SK-N-SH (cell line): Measurements from ENCODE around the gene ABAT. TPM values are rescaled to one million over a fixed set of nuclear protein-coding genes. Genes with fewer than 3 reads are reported as not detected.

Experiments used
- CTCF ChIA-PET: fragments of 300-600, 350-600 bp; formaldehyde crosslinking; extraction: SDS; loops from one replicate; lab custom pipeline; 2021; lab: Yijun Ruan, JAX
- POLR2A ChIA-PET: fragments of 350-600 bp; sonication (Branson Sonifier 250); formaldehyde crosslinking; extraction: SDS; loops from one replicate; lab custom pipeline; 2020; ENCODE audit warnings: antibody characterized with exemption, inconsistent platforms; lab: Yijun Ruan, JAX
- DNase-seq: peaks from one replicate; pipeline ENCODE4 v3.0.0; 2012
- H2AFZ ChIP-seq: fragments of 200-600 bp; sonication (generic); 2 replicates; pipeline ENCODE4 v1.8.1; 2016; ENCODE audit warnings: antibody characterized with exemption, mild to moderate bottlenecking, low read depth
- H3F3A ChIP-seq: fragments of 200-600 bp; sonication (generic); replicated peaks from 2 replicates; pipeline ENCODE3; 2016; ENCODE audit warnings: antibody characterized with exemption, mild to moderate bottlenecking; ENCODE audit not compliant: insufficient read depth
- H3K27ac ChIP-seq, 2 experiments: fragments of 200-500 bp in 1 of 2; fragments of 200-600 bp in 1 of 2; sonication (Bioruptor generic) in 1 of 2; sonication (generic), shearing (Covaris generic) in 1 of 2; 2 replicates each; pipeline versions ENCODE4 v1.5.1 to v1.6.1; 2014 to 2016; ENCODE audit warnings: low read depth in 2 of 2, inconsistent platforms in 1 of 2, low read length in 1 of 2, mild to moderate bottlenecking in 1 of 2, mixed read lengths in 1 of 2
- H3K27me3 ChIP-seq: fragments of 200-600 bp; sonication (generic), shearing (Covaris generic); 2 replicates; pipeline ENCODE4 v1.6.1; 2016; ENCODE audit warnings: mixed run types; ENCODE audit not compliant: insufficient read depth
- H3K36me3 ChIP-seq, 2 experiments: fragments of 200-500 bp in 1 of 2; fragments of 200-600 bp in 1 of 2; sonication (Bioruptor generic) in 1 of 2; sonication (generic) in 1 of 2; replicated peaks in 1 of 2; 2 replicates each; pipeline versions ENCODE3 to v1.5.1; 2014 to 2016; ENCODE audit warnings: low read length in 1 of 2, mild to moderate bottlenecking in 1 of 2; ENCODE audit not compliant: insufficient read depth in 2 of 2, control insufficient read depth in 1 of 2
- H3K4me1 ChIP-seq, 2 experiments: fragments of 200-500 bp in 1 of 2; fragments of 200-600 bp in 1 of 2; sonication (Bioruptor generic) in 1 of 2; sonication (generic), shearing (Covaris generic) in 1 of 2; 2 replicates each; pipeline versions ENCODE4 v1.5.1 to v1.6.1; 2014 to 2016; ENCODE audit warnings: low read depth in 1 of 2, low read length in 1 of 2, mixed run types in 1 of 2; ENCODE audit not compliant: insufficient read depth in 2 of 2, control insufficient read depth in 1 of 2
- H3K4me2 ChIP-seq: fragments of 200-600 bp; sonication (generic), shearing (Covaris generic); 2 replicates; pipeline ENCODE4 v1.6.1; 2017; ENCODE audit warnings: mixed run types
- H3K4me3 ChIP-seq, 2 experiments: fragments of 200-500 bp in 1 of 2; fragments of 200-600 bp in 1 of 2; sonication (Bioruptor generic) in 1 of 2; sonication (generic), shearing (Covaris generic) in 1 of 2; 2 replicates each; pipeline versions ENCODE4 v1.5.1 to v1.8.1; 2014 to 2016; ENCODE audit warnings: low read depth in 2 of 2, inconsistent platforms in 1 of 2, low read length in 1 of 2, mild to moderate bottlenecking in 1 of 2, mixed read lengths in 1 of 2, moderate library complexity in 1 of 2
- H3K79me2 ChIP-seq: fragments of 200-600 bp; sonication (generic); 2 replicates; pipeline ENCODE4 v1.8.1; 2017; ENCODE audit warnings: mild to moderate bottlenecking; ENCODE audit not compliant: insufficient read depth
- H3K9ac ChIP-seq: fragments of 200-600 bp; sonication (generic); 2 replicates; pipeline ENCODE4 v1.6.1; 2017; ENCODE audit warnings: mixed run types
- H3K9me2 ChIP-seq: fragments of 200-600 bp; sonication (generic); 2 replicates; pipeline ENCODE4 v1.6.1; 2017; ENCODE audit warnings: mixed run types
- H3K9me3 ChIP-seq: fragments of 200-600 bp; sonication (generic); 2 replicates; pipeline ENCODE4 v1.6.1; 2017; ENCODE audit warnings: mixed run types, mild to moderate bottlenecking, moderate library complexity
- H4K20me1 ChIP-seq: fragments of 200-600 bp; sonication (generic); 2 replicates; pipeline ENCODE4 v1.6.1; 2017; ENCODE audit warnings: mild to moderate bottlenecking, mixed run types; ENCODE audit not compliant: insufficient read depth
- CHD2 ChIP-seq: fragments of 150-350 bp; IDR thresholded peaks from 2 replicates; pipeline ENCODE4 v1.6.1; 2018; ENCODE audit warnings: low read length; ENCODE audit not compliant: partially characterized antibody
- ELF1 ChIP-seq: IDR thresholded peaks from 2 replicates; pipeline ENCODE4 v1.4.0; 2012
- EP300 ChIP-seq, 2 experiments: IDR thresholded peaks; 2 replicates each; pipeline versions ENCODE4 v1.4.0 to v1.6.1; 2012; ENCODE audit warnings: borderline replicate concordance in 1 of 2, low read depth in 1 of 2, low read length in 1 of 2
- FOSL2 ChIP-seq: IDR thresholded peaks from 2 replicates; pipeline ENCODE4 v1.4.0; 2012; ENCODE audit warnings: low read depth, mild to moderate bottlenecking, moderate library complexity, borderline replicate concordance
- FOXJ3 ChIP-seq: sonication (generic); formaldehyde crosslinking; IDR thresholded peaks from 2 replicates; pipeline ENCODE4 v1.5.1; 2020; ENCODE audit warnings: mild to moderate bottlenecking, missing genetic modification reagents
- FOXM1 ChIP-seq: IDR thresholded peaks from 2 replicates; pipeline ENCODE4 v1.4.0; 2012; ENCODE audit warnings: low read depth, mild to moderate bottlenecking
- JUND ChIP-seq: IDR thresholded peaks from 2 replicates; pipeline ENCODE4 v1.4.0; 2012
- NRF1 ChIP-seq: IDR thresholded peaks from 2 replicates; pipeline ENCODE4 v1.6.1; 2012; ENCODE audit warnings: low read depth, mild to moderate bottlenecking, low read length
- POLR2AphosphoS5 ChIP-seq: IDR thresholded peaks from 2 replicates; pipeline ENCODE4 v1.6.1; 2012; ENCODE audit warnings: low read depth, low read length
- RAD21 ChIP-seq: IDR thresholded peaks from 2 replicates; pipeline ENCODE4 v1.6.1; 2012; ENCODE audit warnings: mild to moderate bottlenecking, low read length
- RCOR1 ChIP-seq: fragments of 150-350 bp; IDR thresholded peaks from 2 replicates; pipeline ENCODE4 v1.6.1; 2017; ENCODE audit warnings: antibody characterized with exemption, low read length
- RXRA ChIP-seq: IDR thresholded peaks from 2 replicates; pipeline ENCODE4 v1.4.0; 2012; ENCODE audit warnings: low read depth, mild to moderate bottlenecking, borderline replicate concordance
- SMC3 ChIP-seq: IDR thresholded peaks from 2 replicates; pipeline ENCODE4 v1.6.1; 2012; ENCODE audit warnings: low read depth, low read length, improper control_type of control experiment
- TCF12 ChIP-seq: IDR thresholded peaks from 2 replicates; pipeline ENCODE4 v1.4.0; 2012
- TEAD4 ChIP-seq: IDR thresholded peaks from 2 replicates; pipeline ENCODE4 v1.4.0; 2012; ENCODE audit warnings: mild to moderate bottlenecking, borderline replicate concordance; ENCODE audit not compliant: insufficient read depth
- YY1 ChIP-seq: IDR thresholded peaks from 2 replicates; pipeline ENCODE4 v1.4.0; 2012; ENCODE audit warnings: low read depth, mild to moderate bottlenecking
- whole genome bisulfite sequencing: methylation state at CpG from one replicate; pipeline ENCODE4 v1.1.6; 2017; ENCODE audit warnings: low lambda C conversion rate; 5-methylcytosine and 5-hydroxymethylcytosine counted together
- polyA plus RNA-seq, 3 experiments: library from polyadenylated mRNA; depleted of rRNA; stranded (reverse); fragments of >200 nt; gene quantifications; 2 replicates each; pipeline ENCODE4 v1.2.3, GENCODE V29; 2012
- TF ChIP-seq, protein P1 (sequence below): IDR thresholded peaks from 2 replicates; pipeline ENCODE4 v1.4.0; 2012; ENCODE audit warnings: low read depth
- TF ChIP-seq, protein P2 (sequence below): fragments of 150-350 bp; IDR thresholded peaks from 2 replicates; pipeline ENCODE4 v1.6.1; 2016; ENCODE audit warnings: mild to moderate bottlenecking, low read depth, low read length
- TF ChIP-seq, protein P3 (sequence below): fragments of 150-350 bp; IDR thresholded peaks from 2 replicates; pipeline ENCODE4 v1.6.1; 2017; ENCODE audit warnings: antibody characterized with exemption, low read length, low read depth, borderline replicate concordance

ABAT gene
- polyA plus RNA-seq, 1 of the 3 experiments (the other 2 are of a cell fraction) = 4.7 TPM

- H3K9me2 ChIP-seq = no peaks in the 10 kb centered on the region
- no peak for DNase-seq
- ChIA-PET CTCF (interaction anchor here (0.8 to 15.9 kb wide), 7 partner anchors 9 to 219 kb away, joined by 3 to 175 read pairs (median 4); partner anchors contain the start of genes ABAT and LITAFD), POLR2A (interaction anchor here (0.6 to 1.8 kb wide), 3 partner anchors 10 to 217 kb away, joined by 3 to 7 read pairs (median 3); no protein-coding TSS in a partner anchor)
- no peaks in the 10 kb centered on the region; a peak in 1 of 4 replicates for H3K4me1 ChIP-seq
- no peak overlapping the region for H3K9ac ChIP-seq
- no peak overlapping the region for H3K4me3 ChIP-seq
- no peak overlapping the region for H3K27ac ChIP-seq
- no peak overlapping the region for H3K4me2 ChIP-seq
- TF ChIP-seq, protein P1, sequence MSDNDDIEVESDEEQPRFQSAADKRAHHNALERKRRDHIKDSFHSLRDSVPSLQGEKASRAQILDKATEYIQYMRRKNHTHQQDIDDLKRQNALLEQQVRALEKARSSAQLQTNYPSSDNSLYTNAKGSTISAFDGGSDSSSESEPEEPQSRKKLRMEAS = no peak
- TF ChIP-seq RCOR1 (no peak), FOSL2 (no peak), TCF12 (no peak), FOXJ3 (CRISPR knock-in tag) (no peak), ELF1 (no peak), POLR2AphosphoS5 (no peak), CHD2 (no peak), FOXM1 (no peak), NRF1 (no peak), RAD21 (no peak), YY1 (no peak), RXRA (no peak)
- TF ChIP-seq, protein P2, sequence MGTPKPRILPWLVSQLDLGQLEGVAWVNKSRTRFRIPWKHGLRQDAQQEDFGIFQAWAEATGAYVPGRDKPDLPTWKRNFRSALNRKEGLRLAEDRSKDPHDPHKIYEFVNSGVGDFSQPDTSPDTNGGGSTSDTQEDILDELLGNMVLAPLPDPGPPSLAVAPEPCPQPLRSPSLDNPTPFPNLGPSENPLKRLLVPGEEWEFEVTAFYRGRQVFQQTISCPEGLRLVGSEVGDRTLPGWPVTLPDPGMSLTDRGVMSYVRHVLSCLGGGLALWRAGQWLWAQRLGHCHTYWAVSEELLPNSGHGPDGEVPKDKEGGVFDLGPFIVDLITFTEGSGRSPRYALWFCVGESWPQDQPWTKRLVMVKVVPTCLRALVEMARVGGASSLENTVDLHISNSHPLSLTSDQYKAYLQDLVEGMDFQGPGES = no peak
- TF ChIP-seq, protein P3, sequence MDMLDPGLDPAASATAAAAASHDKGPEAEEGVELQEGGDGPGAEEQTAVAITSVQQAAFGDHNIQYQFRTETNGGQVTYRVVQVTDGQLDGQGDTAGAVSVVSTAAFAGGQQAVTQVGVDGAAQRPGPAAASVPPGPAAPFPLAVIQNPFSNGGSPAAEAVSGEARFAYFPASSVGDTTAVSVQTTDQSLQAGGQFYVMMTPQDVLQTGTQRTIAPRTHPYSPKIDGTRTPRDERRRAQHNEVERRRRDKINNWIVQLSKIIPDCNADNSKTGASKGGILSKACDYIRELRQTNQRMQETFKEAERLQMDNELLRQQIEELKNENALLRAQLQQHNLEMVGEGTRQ = no peak
- no peaks in the 10 kb centered on the region for H3K27me3 ChIP-seq
- 64% methylated on average over 9 of the region's 9 CpGs for WGBS
- H3K79me2 ChIP-seq = no peaks in the 10 kb centered on the region
- H4K20me1 ChIP-seq = no peaks in the 10 kb centered on the region
- no peaks in the 10 kb centered on the region for H3K36me3 ChIP-seq
- no peaks in the 10 kb centered on the region for H3F3A ChIP-seq
- no peak overlapping the region for H2AFZ ChIP-seq
- H3K9me3 ChIP-seq = no peaks in the 10 kb centered on the region
Measured at GRCh38 chr16:8663192-8664089, 11.0 kb upstream of the ABAT start.

GRCh38 chr16:8665529-8665928 lies 8.9 kb upstream of the ABAT start:
- no peak for TF ChIP-seq JUND
- no peak for TF ChIP-seq SMC3
- no peak for TF ChIP-seq RCOR1
- no peak for TF ChIP-seq TEAD4
- no peak for TF ChIP-seq ELF1
- TF ChIP-seq, protein P1 = no peak
- no peak for TF ChIP-seq EP300 (IDR thresholded peaks at IDR 0.05; ENCODE audit: borderline replicate concordance in 1 of 2, low read depth in 1 of 2, low read length in 1 of 2)
- no peak for TF ChIP-seq NRF1
- no peak for TF ChIP-seq YY1
- TF ChIP-seq FOXJ3 (CRISPR knock-in tag) = no peak
- TF ChIP-seq RAD21 = no peak

More at GRCh38 chr16:8665529-8665928, 8.9 kb upstream of the ABAT start:
- Histone ChIP-seq H2AFZ (no peak overlapping the region), H3F3A (no peaks in the 10 kb centered on the region), H3K9me2 (no peaks in the 10 kb centered on the region), H3K36me3 (no peaks in the 10 kb centered on the region), H3K27ac (no peak overlapping the region), H3K79me2 (no peaks in the 10 kb centered on the region), H3K4me1 (no peaks in the 10 kb centered on the region; a peak in 1 of 4 replicates), H3K9me3 (no peaks in the 10 kb centered on the region), H3K9ac (no peak overlapping the region), H3K4me2 (no peak overlapping the region), H3K27me3 (no peaks in the 10 kb centered on the region), H4K20me1 (no peaks in the 10 kb centered on the region), H3K4me3 (no peak overlapping the region)
- DNase-seq = no peak
- WGBS = 52% methylated on average over 6 of the region's 6 CpGs
- ChIA-PET CTCF (interaction anchor here (1.0 to 15.9 kb wide), 7 partner anchors 9 to 427 kb away, joined by 3 to 175 read pairs (median 4); no protein-coding TSS in a partner anchor), POLR2A (no interaction called here)
